Measurements from ENCODE around the gene CMBL. TPM values are rescaled to one million over a fixed set of nuclear protein-coding genes. Genes with fewer than 3 reads are reported as not detected.

CMBL gene
- total RNA-seq, 2 experiments from 2014 or later = 0.13 TPM; not detected in 1

- H3K4me3 ChIP-seq (ENCODE audit: low read depth, low read length, poor library complexity, severe bottlenecking) = peak overlapping the region; percentile 96
- peak overlapping the region; percentile 72 for H3K27ac ChIP-seq (ENCODE audit: low read depth, low read length, poor library complexity, severe bottlenecking)
- peaks cover 59% of the 10 kb centered on the region for H3K36me3 ChIP-seq (ENCODE audit: insufficient read depth, low read length)
- H3K9me3 ChIP-seq (ENCODE audit: low read length) = no peaks in the 10 kb centered on the region
- H3K4me2 ChIP-seq (ENCODE audit: low read length) = peak overlapping the region; percentile 81
- intact Hi-C loops (cut with micrococcal nuclease; ENCODE audit: unreplicated experiment) = no loop called here
- H4K20me1 ChIP-seq (ENCODE audit: insufficient read depth, low read length) = peaks cover 31% of the 10 kb centered on the region
- peaks cover 80% of the 10 kb centered on the region for H3K79me2 ChIP-seq (ENCODE audit: insufficient read depth, low read depth, low read length)
- POLR2A ChIA-PET = interaction anchor here (0.9 to 2.5 kb wide), 3 partner anchors 10 to 377 kb away, joined by 3 to 9 read pairs (median 4); no protein-coding TSS in a partner anchor
- no peak for TF ChIP-seq CTCF (conservative IDR thresholded peaks at IDR 0.05; ENCODE audit: low read length)
- no peak for TF ChIP-seq EZH2phosphoT487 (IDR thresholded peaks at IDR 0.05; ENCODE audit: borderline replicate concordance, low read depth, low read length)
- no TSS peak for BruUV-seq (replicated peaks)
- H2AFZ ChIP-seq (ENCODE audit: low read length) = no peak overlapping the region
- CTCF ChIA-PET (ENCODE audit: unreplicated experiment) = interaction anchor here (1.2 to 2.1 kb wide), 2 partner anchors 10 to 33 kb away, joined by 4 to 6 read pairs; no protein-coding TSS in a partner anchor
- no peaks in the 10 kb centered on the region for H3K9me2 ChIP-seq (ENCODE audit: insufficient read depth, low read length)
- DNase-seq (ENCODE audit: low spot score) = no peak
- H3K4me1 ChIP-seq (ENCODE audit: insufficient read depth, low read length, poor library complexity, severe bottlenecking) = peaks cover 35% of the 10 kb centered on the region
These were observed 56.3 kb downstream of the CMBL start for GRCh38 chr5:10251405-10251804.

- intact Hi-C loops (cut with micrococcal nuclease; ENCODE audit: unreplicated experiment) = loop anchor here (1.0 kb wide), 3 partner anchors 102 to 510 kb away; partner anchors contain the start of genes DAP and MARCHF6
- Histone ChIP-seq H3K4me1 (ENCODE audit: insufficient read depth, low read length, poor library complexity, severe bottlenecking) (peaks cover 35% of the 10 kb centered on the region), H3K36me3 (ENCODE audit: insufficient read depth, low read length) (peaks cover 54% of the 10 kb centered on the region), H3K9me3 (ENCODE audit: low read length) (no peaks in the 10 kb centered on the region), H3K4me3 (ENCODE audit: low read depth, low read length, poor library complexity, severe bottlenecking) (peak overlapping the region; percentile 96), H3K27ac (ENCODE audit: low read depth, low read length, poor library complexity, severe bottlenecking) (peak overlapping the region; percentile 72), H3K9me2 (ENCODE audit: insufficient read depth, low read length) (no peaks in the 10 kb centered on the region), H4K20me1 (ENCODE audit: insufficient read depth, low read length) (peaks cover 31% of the 10 kb centered on the region), H3K79me2 (ENCODE audit: insufficient read depth, low read depth, low read length) (peaks cover 75% of the 10 kb centered on the region), H2AFZ (ENCODE audit: low read length) (no peak overlapping the region), H3K4me2 (ENCODE audit: low read length) (peak overlapping the region; percentile 81)
- ChIA-PET CTCF (ENCODE audit: unreplicated experiment) (interaction anchor here (0.5 to 2.1 kb wide), 3 partner anchors 10 to 313 kb away, joined by 4 to 6 read pairs (median 4); no protein-coding TSS in a partner anchor), POLR2A (interaction anchor here (0.6 to 2.5 kb wide), 6 partner anchors 9 to 377 kb away, joined by 3 to 9 read pairs (median 4); partner anchors contain the start of gene MARCHF6)
- BruUV-seq (replicated peaks) = no TSS peak
- TF ChIP-seq CTCF (conservative IDR thresholded peaks at IDR 0.05; ENCODE audit: low read length) = no peak
- TF ChIP-seq EZH2phosphoT487 (IDR thresholded peaks at IDR 0.05; ENCODE audit: borderline replicate concordance, low read depth, low read length) = no peak
- DNase-seq (ENCODE audit: low spot score) = peak; percentile 49
These were observed 56.9 kb downstream of the CMBL start for GRCh38 chr5:10250806-10251276.
